CD4-positive, alpha-beta T cell treated with Interleukin-21 for 1 hour (primary cell): ENCODE data around the gene ECEL1.
"Not testable (repeated sequence)": the region's sequence is repeated elsewhere in the genome, so short reads cannot be mapped to it uniquely, and the experiment has no call there.

Experiments used
- DNase-seq: peaks from one replicate; pipeline ENCODE4 v3.0.0-alpha.2; 2020

Gene ECEL1

DNA sequence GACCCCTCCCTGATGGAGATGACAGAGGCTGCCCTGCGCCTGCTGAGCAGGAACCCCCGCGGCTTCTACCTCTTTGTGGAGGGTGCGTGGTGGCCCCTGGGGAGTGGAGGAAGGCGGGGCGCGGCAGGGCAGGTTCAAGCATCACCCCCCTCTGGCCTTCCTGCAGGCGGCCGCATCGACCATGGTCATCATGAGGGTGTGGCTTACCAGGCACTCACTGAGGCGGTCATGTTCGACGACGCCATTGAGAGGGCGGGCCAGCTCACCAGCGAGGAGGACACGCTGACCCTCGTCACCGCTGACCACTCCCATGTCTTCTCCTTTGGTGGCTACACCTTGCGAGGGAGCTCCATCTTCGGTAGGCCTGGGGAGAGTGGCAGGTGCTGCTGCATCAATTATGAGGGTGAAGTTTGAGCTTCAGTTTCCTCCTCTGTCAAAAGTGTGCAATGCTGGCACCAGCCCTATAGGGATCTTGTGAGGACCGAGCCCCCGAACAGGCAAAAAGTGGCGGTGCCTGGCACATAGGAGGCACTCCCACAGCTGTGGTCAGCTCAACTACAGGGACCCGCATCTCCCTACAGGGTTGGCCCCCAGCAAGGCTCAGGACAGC is 29.5 kb downstream of the ECEL1 start:
- no peak for DNase-seq

DNA sequence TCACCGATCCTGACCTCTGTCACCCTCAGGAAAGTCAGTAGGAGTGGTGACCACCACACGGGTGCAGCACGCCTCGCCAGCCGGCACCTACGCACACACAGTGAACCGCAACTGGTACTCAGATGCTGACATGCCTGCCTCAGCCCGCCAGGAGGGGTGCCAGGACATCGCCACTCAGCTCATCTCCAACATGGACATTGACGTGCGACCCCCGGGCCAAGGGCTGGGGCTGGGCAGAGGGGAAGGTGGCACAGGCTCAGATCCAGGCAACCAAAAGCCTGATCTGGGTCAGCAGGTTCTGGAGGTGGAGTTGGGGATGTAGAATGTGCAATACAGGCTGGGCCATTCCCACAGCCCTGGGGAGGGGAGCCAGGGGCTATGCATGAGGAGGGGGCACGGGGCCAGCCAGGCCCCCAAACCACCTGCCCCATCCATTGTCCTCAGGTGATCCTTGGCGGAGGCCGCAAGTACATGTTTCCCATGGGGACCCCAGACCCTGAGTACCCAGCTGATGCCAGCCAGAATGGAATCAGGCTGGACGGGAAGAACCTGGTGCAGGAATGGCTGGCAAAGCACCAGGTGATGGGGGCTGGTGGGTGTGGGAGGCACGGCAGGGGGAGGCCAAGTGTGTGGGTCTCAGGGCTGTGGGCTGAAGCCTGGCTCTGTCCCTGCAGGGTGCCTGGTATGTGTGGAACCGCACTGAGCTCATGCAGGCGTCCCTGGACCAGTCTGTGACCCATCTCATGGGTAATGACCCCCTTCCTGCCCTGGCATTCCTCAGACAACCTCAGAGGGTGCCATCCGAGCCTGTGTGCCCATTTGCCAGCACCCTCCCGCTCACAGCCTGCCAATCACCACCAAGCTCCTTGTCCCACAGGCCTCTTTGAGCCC is 30.3 kb downstream of the ECEL1 start:
- no peak for DNase-seq

DNA sequence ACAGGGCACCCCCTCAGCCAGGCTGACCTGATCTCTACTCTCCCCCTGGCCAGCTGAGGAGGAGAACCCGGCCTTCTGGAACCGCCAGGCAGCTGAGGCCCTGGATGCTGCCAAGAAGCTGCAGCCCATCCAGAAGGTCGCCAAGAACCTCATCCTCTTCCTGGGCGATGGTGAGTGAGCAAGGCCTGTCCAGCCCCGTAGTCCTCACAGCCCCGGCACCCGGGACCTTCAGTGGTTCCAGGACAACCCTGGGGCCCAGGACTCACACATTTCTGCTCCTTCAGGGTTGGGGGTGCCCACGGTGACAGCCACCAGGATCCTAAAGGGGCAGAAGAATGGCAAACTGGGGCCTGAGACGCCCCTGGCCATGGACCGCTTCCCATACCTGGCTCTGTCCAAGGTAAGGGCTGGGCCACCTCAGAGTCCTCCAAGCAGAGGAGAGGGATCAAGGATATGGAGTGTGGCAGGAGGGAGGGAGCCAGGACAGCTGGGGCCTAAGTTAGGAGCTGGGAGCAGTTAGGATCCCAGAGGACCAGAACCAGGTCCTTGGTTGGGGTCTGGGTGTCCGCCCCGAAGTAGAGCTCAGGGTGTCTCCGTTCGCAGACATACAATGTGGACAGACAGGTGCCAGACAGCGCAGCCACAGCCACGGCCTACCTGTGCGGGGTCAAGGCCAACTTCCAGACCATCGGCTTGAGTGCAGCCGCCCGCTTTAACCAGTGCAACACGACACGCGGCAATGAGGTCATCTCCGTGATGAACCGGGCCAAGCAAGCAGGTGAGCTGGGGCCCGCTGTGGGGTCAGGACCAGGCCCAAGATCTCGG is 31.1 kb downstream of the ECEL1 start:
- DNase-seq: no peak

DNA sequence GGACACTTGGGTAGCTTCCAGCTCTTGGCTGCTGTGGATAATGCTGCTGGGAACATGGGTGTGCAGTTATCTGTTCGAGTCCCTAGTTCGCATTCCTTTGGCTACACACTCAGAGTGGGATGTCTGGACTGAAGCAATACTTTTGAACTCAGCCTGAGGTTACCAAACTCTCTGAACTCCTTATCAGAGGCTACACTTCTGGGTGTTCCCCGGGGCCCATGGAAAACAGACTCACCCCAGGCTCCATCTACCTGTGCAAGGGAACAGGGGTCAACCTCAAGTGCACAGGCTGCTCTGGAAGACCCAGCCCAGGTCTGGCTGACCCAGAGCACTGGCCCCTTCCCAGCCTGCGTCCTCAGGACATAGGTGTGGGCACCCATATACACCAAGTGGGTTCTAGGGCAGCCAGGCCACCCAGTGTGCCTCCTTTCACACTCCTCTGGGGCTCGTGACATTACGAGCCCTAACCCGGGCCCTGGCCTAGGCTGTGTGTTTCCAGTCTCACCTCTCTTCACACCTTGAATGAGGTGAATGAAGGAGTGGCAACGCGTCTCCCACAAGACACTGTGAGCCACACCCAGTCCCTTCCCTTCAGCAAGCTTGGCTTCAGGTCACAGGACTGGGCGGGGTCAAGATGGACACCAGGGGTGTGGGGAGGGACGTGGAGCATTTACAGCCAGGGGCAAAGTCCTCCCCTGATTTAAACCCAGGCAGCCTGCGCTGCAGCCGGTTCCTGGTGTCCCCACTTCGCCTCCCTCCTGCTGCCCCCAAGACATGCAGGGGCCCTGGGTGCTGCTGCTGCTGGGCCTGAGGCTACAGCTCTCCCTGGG is 32.0 kb downstream of the ECEL1 start, which contains the start of gene ALPI:
TSS of gene ALPI (plus strand) at position 728 of the 830 bp plus-strand sequence. CDS start at position 775, 47 bp downstream.
- no peak for DNase-seq

DNA sequence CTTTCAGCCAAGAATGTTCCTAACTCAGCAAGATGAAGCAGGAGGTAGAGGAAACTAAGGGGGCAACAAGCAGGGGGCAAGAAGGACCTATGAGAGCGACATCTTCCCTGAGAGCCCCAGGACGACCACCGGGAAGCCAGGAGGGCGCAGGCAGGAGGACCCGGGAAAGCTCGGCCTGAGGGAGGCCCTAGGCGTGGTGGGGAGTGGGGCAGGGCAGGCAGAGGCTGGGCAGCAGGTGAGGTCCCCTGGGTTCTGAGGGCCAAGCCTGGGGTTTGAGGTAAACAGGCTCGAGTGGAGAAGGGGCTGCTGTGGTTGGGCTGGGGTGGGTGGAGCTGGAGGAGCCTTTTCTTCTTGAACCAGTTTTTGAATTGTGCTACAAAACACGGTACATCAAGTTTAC is 33.0 kb downstream of the ECEL1 start:
- DNase-seq: no peak

DNA sequence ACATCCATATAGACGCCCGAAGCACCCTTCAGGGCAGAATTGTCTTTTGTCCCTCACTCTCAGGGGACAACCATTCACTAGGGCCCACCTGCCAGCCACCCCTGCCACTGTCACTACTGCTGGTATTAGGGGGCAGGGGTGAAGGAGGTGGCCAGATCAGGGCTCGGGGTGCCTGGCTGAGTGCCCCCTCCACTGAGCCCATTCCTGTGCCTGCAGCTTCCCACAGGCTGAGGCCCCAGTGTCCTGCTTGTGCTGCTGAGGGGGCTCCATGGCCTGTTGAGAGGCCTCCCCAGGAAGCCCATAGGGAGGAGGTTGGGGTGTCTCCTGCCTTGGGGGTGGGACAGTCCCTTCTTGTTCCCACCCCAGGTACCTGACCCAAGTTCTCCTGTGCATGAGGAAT is 36.0 kb downstream of the ECEL1 start:
- DNase-seq: not testable (repeated sequence)

DNA sequence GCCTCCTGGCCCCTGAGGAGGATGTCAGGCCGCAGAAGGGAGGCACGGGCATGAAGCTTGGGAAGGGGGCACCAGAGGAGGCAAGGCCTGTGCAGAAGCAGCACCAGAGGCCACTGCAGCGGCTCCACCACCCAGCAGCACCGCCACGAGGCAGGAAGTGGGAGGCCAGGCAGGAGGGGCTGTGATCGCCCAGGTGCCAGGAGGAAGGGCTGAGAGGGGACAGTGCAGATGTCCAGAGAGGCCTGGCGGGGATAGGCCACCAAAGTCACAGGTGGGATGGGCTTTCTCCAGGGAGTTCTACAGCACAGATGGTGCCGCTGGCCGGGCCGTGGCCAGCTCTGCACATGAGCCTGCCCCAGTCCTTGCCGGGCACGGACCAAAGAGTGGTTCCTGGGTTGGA is 37.7 kb downstream of the ECEL1 start:
- DNase-seq: no peak

DNA sequence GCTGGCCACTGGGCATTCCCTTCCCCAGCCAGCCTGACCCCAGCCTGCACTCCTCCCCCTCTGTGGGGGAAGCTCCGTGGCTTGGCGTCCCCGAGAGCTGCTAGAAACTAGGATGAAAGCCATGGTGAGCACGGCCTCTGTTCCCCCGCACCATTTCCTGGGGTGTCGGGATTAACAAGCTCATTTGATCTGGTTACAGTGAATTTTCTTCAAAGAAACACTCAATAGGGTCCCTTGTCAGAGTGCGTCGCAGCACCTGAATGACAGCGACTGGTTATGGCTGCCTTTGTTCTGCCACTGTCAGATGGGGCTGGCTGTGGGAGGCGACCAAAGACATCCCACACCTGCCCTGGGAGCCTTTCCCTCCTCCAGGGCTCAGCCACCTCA is 39.3 kb downstream of the ECEL1 start:
- no peak for DNase-seq

DNA sequence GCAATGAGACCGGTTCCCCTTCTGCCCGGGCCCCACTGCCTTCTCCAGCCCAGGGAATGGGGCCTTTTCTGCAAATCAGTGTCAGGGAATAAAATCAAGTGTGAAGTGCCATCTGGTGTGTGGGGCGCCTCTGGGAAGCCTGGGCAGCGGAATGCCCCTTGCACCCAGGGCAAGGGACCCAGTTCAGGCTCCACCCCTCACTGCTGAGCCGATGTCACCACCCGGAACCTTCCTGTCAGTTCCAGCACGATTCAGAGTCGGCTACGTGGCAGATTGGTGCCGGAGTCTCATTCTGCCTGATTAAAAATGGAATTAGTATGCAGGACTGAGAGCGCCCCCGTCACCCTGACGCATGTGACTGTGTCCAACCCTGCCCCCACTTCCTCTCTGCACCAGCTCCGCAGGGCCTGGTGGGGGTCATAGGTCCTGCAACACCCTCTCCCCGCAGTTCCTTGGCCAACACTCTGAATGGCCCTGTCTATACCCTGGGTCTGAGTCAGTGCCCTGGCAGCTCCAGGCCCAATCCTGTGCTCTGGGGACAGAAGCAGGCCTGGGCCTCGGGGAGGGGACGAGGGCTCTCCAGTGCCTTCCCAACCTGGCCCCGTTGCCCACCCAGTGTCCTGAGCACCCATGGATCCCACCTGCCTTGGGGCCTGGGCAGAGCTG is 39.9 kb downstream of the ECEL1 start:
- no peak for DNase-seq

DNA sequence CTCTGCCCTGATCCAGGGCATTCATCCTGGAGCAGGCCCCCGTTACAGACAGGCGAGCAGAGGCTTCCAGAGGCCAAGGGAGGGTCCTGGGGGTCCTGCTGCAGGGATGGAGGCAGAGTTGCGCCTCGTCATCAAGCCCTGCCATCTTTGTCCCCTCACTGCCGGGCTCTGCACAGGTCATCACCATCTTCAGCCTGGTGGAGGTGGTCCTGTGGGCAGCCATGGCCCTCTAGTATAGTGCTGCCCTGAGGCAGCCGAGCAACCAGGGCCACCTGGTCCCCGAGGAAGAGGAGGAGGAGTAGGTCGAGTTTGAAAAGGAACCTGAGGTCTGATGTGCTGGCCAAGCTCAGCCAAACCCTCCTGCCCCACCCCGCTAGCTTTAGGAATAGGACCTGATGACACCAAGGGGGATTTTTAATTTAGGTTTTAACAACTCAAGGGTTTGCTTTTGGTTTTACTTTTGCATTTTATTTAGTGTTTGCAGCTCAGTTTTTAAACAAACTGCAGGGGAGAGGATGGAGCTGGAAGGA is 40.5 kb downstream of the ECEL1 start:
- no peak for DNase-seq

DNA sequence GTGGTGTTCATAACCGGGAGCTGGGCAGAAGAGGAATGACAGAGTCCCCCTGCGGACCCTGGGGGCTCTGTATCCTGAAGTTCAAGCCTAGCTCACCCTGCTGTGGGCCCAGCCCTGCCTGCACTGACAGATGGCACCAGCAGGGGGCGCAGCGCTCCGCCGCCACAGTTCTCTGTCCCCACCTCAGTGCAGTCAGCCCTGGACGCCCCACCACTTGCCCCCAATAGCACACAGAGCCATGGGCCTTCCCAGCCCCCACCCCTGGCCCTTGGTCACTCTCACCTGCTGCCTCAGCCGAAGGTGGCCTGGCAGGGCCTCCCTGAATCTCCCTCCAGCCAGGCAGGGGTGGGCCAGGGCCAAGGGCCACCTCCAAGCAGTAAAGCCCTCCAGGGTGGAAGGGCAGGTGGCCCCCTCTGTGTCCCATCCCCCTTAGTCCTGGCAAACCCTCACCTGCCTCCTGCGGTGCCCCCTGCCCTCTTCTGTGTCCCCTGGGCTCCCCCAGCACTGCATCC is 41.3 kb downstream of the ECEL1 start:
- DNase-seq: not testable (repeated sequence)

DNA sequence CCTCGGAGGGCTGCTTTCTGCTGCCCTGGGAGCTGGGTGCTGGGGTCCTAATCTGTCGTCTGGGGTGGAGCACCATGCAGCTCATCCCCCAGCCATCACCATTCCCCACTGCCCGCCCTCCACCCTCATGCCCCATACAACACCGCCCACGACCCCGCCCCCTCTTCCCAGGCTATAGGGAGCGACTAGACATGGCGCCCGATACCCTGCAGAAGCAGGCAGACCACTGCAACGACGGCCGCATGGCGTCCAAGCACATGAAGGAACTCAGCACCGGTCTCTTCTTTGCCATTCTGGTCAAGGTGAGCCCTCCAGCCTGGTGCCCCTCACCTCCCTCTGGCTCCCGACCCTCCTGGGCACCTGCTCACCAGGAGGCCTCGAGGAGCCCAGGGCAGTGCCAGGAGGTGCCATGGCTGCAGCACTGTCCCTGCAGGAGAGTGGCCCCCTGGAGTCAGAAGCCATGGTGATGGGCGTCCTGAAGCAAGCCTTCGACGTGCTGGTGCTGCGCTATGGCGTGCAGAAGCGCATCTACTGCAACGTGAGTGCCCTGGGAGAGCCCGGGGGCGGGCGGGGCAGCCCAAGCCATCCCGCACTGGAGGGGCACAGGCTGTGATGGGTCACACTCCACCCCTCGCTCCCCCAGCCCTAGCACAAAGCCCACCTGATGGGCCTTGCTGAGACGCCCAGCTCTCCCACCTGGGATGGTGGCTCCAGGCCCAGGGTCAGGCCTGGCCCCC is 42.3 kb downstream of the ECEL1 start:
- DNase-seq: not testable (repeated sequence)

DNA sequence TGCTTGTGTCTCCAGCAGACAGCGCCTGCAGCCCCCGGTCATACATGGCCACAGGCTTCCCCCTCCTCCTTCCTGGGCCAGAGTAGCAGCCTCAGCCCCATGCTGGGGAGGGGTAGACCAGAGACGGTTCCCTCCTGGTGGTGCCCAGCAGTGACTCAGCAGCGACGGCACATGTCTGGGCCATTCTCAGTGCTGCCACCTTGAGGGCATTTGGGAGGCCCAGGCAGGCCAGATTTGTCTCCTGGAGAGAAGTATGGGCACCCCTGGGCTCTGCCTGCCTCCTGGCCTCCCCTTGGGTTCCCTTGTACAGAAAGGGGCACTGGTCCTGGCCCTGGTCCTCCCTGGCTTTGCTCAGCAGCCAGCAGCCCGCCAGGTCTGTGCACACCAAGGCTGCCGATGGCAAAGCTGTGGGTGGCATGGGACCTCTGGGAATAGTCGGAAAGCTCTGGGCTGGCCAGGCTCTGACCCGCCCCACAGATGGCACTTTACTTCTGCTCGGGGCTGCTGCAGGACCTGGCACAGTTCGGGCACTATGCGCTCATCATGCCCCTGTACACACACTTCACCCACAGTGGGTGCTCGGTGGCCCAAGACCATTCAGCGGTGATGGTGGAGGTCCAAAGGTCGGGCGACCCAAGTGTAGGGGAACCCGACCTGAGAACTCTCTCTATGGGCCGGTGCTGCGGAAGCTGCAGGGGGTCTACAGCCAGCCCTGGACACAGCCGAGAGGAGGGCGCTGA is 43.1 kb downstream of the ECEL1 start:
- peak; percentile 50 for DNase-seq

DNA sequence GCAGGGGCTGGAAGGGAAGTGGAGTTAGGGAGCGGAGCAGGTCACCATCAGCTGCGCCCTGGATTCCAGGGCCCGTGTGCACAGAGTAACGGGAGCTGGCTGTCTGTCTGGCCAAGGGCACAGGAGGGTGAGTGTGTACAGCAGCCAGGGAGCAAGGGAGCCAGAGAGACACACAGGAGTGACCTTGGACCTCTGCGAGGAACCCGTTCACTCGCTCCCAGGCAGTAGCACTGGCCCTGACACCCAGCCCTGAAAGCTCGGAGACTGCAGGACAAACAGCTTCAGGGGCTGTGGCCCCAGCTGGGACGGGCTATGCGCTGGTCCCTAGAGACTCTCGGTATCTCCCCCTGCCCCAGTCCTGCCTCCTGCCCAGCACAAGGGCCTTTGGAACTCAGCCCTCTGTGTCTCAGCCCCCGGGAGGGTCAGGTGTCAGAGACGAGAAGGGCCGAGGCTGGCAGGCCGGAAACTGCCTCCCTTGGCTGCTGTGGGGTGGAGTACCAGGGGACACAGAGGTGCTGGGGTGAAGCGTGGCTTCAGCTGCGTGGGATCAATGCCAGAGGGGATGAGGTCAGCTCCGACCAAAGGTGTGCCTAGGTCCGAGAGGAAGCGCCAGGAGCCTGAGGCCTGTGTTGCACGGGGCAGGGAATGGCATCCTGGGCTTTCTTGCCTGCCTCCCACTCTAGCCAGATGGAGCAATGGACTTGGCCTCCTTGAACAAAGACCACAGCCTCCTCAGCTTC is 43.8 kb downstream of the ECEL1 start:
- DNase-seq: not testable (repeated sequence)

DNA sequence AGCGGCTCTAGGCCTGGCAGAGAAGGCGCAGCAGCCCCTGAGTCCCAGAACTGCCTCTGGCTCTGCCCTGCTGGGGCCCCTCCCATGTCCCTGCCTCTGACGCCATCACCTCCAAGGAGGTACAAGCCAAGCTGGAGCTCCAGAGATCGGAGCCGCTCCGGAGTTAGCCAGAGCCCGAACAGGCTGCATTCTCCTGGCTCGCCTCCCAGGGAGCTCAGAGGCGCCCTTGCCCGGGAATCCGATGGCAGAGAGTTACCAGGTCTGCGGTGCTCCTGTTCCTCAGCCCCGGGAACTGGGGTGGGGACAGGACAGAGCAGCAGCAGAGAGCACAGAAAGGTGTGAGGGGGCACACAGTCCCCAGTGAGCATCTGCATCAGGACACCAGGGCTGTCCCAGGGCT is 44.6 kb downstream of the ECEL1 start:
- not testable (repeated sequence) for DNase-seq

DNA sequence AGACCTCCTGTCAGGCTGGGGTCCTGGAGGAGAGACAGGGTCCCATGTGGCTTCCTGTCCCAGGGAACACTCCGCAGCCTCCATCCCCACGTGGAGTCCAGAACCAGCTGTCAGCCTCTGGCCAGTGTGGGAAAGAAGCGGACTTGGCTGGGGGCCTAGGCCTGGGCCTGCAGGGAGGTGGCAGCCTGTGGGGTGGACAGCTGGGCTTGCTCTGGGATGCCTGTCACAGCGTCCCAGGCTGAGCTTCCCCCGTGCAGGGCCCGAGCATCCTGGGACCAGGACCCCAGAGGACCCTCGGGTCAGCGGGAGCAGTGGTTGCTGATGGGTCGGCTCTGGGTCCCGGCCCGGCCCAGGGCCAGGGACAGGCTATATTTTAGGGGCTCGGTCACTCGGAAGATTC is 45.2 kb downstream of the ECEL1 start:
- not testable (repeated sequence) for DNase-seq

DNA sequence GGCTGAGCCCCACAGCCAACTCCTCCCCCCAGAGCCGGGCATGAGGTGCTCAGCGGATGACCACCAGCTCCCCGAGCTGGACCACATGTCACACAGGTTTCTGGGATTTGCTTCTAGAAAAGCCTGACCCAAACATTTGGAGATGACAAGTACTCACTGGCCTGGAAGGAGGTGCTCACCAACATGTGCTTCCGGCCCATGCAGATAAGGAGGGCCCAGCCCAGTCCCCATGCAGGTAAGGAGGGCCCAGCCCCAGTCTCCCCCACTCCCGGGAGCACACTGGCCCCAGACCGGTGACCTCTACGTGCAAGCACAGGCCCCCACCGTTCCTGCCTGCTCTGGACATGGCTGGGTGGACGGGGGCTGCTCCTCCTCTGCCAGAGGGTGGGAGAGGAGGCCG is 45.7 kb downstream of the ECEL1 start:
- not testable (repeated sequence) for DNase-seq

DNA sequence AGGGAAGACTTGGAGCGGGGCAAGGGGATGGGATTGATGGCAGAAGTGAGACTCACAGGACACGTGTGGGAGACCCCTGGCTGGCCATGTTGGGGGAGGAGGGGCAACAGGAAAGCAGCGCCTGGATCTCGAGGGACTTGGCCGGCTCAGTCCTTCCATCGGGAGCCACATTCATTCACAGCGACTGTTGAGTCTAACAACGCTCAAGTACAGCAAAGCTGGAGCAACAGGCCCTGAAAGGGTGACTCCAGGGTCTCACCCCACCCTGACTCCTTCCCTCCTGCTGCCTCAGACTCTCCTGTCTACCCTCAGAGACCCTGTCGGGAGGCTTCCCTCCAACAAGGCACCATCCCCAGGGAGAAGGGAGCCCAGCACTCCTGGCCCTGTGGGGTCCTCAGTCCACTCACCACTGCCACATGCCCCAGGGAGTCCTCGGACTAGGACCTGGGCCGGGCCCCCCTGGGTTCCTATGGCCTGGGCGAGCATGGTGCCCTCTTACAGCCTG is 46.4 kb downstream of the ECEL1 start:
- no peak for DNase-seq
